NCI-H2171 (cell line): ENCODE results near the gene SPEG.

Experiments used
- DNase-seq: peaks from one replicate; lab custom pipeline; 2025; lab: John Stamatoyannopoulos, UW

The SPEG gene

GRCh38 chr2:219533930-219534661, 99.5 kb downstream of the SPEG start:
- DNase-seq: no peak

DNA sequence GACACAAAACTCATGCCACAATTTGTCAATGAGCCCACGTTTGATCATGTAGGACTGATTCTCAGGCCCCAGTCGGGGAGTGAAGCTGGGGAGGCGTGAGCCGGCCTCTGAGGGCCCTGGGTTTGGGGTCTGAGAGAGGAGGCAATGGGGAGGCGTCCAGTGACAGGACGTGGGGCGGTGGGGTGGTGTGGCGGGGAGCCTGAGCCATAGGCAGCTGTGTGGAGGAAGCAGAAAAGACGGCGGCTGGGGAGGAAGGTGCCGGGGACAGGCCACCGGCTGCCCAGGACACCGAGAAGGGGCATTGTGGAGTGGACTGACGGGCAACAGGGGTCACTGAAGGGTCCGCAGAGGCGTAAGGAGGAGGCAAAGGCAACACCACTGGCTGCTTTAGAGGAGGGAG, 101.8 kb downstream of the SPEG start:
- DNase-seq: no peak

DNA sequence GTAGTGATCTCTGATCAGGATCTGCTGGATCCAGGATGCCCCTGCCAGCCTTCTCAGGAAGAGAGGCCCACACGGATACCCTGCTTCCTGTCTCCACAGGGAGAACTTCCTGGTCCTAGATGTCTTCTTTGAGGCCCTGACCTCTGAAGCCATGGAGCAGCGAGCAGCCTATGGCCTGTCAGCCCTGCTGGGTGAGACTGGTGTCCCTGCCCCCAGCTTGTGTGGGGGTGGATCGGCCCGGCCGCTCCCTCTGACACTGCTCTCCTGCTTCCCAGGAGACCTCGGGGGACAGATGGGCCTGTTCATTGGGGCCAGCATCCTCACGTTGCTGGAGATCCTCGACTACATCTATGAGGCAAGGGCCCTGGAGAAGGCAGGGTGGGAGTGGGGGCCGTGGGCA, 102.3 kb downstream of the SPEG start:
- no peak for DNase-seq

GRCh38 chr2:219537657-219538488, 103.2 kb downstream of the SPEG start:
- no peak for DNase-seq

- DNase-seq: no peak
These were observed 103.9 kb downstream of the SPEG start for GRCh38 chr2:219538504-219538951.

DNA sequence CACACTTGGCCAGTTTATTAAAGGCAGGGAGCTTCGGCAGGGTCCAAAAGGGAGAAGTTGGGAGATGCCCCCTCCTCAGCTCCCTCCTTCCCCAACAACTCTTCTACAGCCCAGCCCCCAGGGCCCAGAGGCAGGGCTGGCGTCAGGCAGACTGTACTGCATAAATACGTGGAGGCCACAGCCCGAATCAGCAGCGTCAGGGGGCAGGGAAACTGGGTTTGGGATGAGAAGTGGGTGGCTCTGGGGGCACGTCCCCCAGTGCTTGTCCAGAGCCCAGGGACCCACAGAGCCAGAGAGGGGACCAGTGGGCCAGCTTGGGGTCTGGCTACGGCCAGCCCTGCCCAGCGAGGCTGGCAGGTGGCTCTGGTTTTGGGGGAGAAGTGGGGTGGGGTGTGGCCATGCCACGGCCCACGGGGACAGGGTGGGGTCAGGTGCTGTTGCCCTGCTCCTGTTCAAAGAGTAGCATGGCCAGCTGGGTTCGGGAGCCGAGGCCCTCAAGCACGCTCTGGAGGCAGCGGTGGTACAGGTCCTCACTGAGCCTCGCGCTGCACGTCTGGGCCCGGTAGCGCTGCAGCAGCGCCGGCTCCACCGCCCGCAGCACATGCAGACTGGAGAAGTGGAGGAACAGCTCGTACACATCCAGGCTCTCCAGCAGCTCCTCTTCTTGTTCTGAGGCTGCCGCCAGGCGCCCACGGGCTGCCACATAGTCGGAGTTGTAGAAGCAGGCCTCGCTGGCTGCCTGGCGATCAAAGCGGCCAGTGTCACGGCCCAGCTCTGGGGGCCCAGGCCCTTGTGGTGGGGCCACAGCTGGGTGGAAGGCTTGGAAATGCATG, 104.5 kb downstream of the SPEG start:
- no peak for DNase-seq

DNA sequence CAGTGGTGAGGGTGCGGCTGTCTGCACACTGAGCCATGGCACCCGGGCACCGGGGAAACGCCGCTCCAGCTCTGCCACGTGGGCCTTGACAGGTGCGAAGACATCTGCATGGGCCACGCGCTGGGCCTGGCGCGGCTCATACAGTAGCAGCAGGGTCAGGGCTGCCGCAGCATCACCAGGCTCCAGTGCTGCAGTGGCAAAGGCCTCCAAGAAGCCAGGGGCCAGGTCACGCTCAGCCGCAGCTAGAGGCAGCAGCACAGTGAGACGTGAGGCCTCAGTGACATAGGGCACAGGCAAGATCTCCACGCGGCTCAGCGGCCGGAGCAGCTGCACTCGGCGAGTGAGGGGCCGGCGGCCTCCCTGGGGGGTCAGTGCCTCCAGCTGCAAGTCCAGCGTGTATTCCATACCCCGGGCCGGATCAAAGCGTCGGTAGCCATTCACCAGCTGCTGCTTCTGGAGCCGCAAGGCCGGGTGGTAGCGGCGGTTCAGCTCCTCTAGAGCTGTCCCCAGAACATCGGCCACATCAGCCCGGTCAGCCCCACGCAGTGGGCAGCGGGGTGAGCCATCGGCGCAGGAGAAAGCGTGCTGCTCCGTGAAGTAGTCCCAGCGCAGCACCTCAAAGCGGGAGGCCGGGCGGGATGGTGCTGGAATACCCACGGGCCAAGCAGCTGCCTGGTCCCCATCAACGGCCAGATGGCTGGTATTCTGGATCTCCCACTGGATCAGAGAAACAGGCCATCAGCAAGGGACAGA, 105.5 kb downstream of the SPEG start:
- DNase-seq: no peak

DNA sequence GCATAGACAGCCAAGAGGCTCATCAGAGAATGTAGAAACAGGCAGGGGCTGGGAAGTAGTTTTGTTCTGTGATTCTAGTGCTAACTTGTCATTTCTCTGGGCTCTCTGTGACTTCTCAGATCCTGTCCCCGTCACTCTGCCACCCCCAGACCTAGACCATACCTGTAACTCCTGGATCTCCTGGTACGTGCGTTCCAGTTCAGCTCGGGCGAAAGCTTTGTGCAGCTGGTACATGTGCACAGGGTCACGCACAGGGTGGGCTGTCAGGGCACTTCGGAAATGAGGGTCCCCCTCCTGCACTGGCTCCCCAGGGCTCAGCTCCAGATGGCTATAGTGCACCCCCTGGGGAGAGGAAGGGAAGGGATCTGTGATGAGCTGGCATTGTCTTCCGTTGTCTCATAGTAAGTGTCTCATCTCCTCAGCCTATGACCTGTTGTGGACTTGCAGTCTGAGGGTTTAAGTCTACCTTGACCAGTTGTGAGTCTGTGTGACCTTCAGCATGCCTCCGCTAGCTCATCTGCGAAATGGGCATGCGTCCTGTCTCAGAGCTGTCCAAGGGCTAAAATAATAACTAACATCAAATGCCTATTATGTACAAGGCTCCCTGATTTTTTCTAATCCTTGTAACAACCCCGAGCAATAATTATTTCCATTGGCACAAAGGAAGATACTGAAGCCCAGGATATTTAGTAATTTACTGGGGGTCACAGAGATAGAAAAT, 106.3 kb downstream of the SPEG start:
- no peak for DNase-seq

DNA sequence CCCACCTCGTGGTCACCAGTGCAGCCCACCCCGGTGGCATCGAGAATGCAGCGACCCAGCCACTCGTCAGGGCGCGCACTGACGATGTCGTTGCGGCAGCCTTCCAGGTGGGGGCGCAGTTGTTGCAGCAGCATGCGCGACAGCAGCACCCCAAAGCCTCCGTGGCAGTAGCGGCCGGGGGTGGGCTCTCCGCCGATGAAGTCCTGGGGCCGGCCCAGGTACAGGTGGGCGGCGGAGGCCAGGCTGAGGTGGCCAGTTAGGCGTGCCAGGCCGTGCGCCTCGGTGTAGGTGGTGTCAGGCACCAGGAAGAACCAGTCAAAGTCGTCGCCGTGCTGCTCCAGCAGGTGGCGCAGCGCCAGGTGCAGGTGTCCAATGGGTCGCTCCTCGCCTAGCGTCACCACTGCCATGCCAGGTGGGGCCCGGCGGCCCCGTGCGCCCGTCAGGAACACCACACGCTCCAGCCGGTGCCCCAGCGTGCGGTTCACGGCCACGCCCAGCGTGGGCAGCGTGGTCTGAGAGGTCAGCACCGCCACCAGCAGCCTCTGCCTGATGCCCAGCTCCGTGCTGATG, 107.1 kb downstream of the SPEG start:
- peak; percentile 61 for DNase-seq

DNA sequence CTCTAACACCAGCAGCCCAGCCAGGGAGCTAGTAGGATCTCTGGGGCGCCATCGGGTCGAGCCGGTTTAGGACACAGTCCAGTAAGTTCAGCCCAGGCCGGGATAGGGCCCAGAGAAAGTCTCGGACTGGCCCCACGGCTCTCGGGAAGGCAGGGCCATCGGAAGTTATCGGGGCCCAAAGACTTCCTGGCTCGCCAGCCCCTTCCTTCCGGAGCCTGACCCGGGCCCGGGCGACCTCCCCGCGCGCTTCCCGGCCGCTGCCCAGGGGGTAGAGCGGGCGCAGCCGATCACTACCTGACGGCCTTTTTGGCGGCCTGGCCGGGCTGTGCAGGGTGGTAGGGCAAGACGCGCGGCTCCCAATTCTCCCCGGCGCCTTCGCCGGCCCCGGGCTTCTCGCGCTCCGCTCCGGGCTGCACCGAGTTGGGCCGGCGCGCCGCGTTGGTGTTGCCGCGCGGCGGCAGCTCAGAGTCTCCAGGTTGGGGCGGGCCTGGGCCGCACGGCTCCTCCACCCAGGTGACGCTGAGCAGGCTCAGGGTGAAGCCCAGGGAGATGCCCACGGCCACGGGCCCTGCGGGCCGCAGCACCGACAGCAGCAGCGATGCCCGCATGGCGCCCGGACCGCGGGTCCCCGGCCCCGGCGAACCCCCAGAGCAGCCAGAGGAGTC, 108.4 kb downstream of the SPEG start:
- DNase-seq: peak; percentile 46

DNA sequence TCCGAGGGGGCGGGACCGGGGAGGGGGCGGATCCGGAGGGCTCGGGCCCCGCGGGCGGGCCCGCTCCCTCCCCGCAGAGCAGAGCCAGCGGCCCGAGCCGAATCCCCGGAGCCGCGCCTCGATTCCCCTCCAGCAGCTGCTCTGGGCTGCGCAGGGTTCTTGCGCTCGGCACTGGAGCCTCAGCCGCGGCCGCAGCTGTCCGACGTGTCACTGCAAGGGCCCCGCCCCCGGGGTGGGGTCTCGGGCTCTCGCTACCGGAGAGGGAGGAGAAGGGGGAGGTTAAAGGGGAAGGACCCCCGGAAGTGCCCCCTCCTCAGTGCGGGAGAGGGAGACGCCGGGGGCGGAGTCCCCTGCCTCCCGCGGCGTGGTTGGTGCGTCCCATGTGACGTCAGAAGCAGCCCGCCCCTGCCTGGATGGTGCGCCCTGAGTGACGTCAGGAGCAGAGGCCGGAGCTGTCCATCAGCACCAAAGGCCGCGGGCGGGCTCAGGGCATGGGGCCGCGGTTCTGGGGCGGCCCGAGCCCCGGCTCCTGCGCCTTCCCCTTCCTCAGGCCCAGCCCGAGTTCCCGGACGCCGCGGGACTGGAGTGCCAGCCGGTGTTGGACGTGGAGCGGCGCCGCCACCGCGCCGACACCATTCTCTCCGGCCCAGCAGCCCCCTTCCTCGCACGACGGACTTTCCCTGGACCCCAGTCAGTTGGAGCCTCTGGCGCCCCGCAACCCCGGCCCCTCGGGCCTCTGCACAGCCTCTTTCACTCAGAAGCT, 109.1 kb downstream of the SPEG start, which contains the start of the genes CHPF and TMEM198:
Gene CHPF (minus strand): TSS at position 214 of the 763 bp plus-strand sequence. CDS start 271 bp downstream, outside the sequence.
Gene TMEM198 (plus strand): TSS at position 433 of the 763 bp plus-strand sequence. CDS start 700 bp downstream, outside the sequence.
- DNase-seq: peak; percentile 97

GRCh38 chr2:219544567-219544966, 109.9 kb downstream of the SPEG start:
- no peak for DNase-seq

DNA sequence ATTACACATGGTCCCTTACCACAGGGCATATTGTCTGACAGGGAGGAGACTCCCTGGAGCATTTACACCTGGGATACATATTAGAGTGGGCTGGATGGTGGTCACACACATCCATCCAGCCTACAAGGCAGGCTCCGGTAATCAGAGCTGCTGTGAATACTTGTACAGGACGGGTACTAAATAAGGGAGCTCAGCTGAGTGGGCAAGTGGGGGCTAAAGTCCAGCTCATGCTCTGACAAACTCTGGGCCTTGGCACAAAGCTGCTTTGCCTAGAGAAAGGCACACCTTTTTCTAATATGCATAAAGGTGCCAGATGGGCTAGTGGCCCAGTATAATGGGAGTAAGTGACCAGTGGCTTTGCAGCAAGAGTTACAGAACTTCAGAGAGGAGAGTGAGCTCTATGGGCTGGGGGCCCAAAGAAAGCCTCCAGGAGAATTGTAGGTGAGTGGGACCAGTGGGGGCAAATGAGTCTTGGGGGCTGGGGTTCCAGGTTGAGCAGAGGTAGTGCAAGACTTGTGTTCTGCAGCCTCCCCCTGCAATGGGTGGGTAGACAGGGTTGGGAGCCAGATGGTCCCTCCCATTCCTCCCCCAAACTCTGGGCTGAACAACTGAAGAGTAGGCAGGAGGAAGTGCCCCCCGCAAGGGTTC, 110.8 kb downstream of the SPEG start:
- DNase-seq: no peak

GRCh38 chr2:219545943-219546352, 111.3 kb downstream of the SPEG start:
- no peak for DNase-seq

DNA sequence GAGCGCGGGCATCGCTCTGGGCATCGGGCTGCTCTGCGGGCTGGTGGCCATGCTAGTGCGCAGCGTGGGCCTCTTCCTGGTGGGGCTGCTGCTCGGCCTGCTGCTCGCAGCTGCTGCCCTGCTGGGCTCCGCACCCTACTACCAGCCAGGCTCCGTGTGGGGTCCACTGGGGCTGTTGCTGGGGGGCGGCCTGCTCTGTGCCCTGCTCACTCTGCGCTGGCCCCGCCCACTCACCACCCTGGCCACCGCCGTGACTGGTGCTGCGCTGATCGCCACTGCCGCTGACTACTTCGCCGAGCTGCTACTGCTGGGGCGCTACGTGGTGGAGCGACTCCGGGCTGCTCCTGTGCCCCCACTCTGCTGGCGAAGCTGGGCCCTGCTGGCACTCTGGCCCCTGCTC, 113.0 kb downstream of the SPEG start:
- DNase-seq: no peak
